Measurements from ENCODE around the gene ECI1. TPM values are rescaled to one million over a fixed set of nuclear protein-coding genes. Genes with fewer than 3 reads are reported as not detected.
A peak's percentile ranks its signal among the peaks of the same experiment; 100 is the strongest.

ECI1 gene
- total and polyA plus RNA-seq, 2 of the 13 experiments (the other 11 are each of a cell fraction or from before 2014, with no cell fraction given): 82.0 to 102 TPM

DNA sequence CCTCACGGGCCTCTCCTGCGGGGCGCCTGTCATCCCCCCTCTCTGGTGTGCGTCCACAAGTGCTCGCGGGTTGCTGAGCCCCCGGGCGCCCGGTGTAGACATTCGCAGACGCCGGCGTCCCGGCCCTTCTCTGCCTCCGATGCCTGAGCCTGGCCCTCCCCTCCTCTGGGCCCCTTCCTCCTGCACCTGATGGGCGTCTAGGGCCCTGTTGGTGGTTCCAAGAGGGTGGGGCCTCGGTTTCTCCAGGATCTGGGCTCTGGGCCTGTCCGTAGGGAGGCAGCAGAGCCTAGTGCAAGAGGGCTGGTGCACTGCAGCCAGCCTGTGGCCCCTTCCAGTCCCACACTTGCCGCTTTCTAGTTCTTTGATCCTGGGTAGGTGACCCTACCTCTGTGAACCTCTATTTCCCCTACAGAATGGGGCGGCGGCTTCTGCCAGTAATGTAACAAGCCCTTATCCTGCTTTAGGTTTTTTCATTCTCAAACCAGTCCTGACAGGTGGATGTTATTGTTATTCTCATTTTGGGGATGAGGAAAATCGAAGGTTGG lies 27.4 kb downstream of the ECI1 start (continued):
- TF ChIP-seq, protein P1, sequence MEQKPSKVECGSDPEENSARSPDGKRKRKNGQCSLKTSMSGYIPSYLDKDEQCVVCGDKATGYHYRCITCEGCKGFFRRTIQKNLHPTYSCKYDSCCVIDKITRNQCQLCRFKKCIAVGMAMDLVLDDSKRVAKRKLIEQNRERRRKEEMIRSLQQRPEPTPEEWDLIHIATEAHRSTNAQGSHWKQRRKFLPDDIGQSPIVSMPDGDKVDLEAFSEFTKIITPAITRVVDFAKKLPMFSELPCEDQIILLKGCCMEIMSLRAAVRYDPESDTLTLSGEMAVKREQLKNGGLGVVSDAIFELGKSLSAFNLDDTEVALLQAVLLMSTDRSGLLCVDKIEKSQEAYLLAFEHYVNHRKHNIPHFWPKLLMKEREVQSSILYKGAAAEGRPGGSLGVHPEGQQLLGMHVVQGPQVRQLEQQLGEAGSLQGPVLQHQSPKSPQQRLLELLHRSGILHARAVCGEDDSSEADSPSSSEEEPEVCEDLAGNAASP (CRISPR knock-in tag; IDR thresholded peaks at IDR 0.05; ENCODE audit: borderline replicate concordance): 0 out of 2 replicates have a peak, but pooled peaks have one; percentile 15
- TF ChIP-seq POLR2G (IDR thresholded peaks at IDR 0.05; ENCODE audit: low read depth, low read length): no peak
- peak; percentile 39 for TF ChIP-seq RBM39 (IDR thresholded peaks at IDR 0.05; ENCODE audit: low read depth, low read length, poor library complexity, severe bottlenecking)
- no peak for TF ChIP-seq BHLHE40 (IDR thresholded peaks at IDR 0.05; ENCODE audit: low read length)
- no peak for TF ChIP-seq PPARG (CRISPR knock-in tag; conservative IDR thresholded peaks at IDR 0.05)
- peak; percentile 55 for TF ChIP-seq STAG1 (CRISPR knock-in tag; IDR thresholded peaks at IDR 0.05)
- no peak for TF ChIP-seq MTF2 (CRISPR knock-in tag; IDR thresholded peaks at IDR 0.05; ENCODE audit: borderline replicate concordance)
- peak; percentile 12; the same call in 1 of the 2 replicates for TF ChIP-seq ZNF430 (CRISPR knock-in tag; IDR thresholded peaks at IDR 0.05)
- TF ChIP-seq RFXAP (CRISPR knock-in tag; IDR thresholded peaks at IDR 0.05; ENCODE audit: borderline replicate concordance): 0 out of 2 replicates have a peak, but pooled peaks have one; percentile 2
- no peak for TF ChIP-seq POLR2AphosphoS5 (IDR thresholded peaks at IDR 0.05; ENCODE audit: low read depth, low read length)
- TF ChIP-seq, protein P2, sequence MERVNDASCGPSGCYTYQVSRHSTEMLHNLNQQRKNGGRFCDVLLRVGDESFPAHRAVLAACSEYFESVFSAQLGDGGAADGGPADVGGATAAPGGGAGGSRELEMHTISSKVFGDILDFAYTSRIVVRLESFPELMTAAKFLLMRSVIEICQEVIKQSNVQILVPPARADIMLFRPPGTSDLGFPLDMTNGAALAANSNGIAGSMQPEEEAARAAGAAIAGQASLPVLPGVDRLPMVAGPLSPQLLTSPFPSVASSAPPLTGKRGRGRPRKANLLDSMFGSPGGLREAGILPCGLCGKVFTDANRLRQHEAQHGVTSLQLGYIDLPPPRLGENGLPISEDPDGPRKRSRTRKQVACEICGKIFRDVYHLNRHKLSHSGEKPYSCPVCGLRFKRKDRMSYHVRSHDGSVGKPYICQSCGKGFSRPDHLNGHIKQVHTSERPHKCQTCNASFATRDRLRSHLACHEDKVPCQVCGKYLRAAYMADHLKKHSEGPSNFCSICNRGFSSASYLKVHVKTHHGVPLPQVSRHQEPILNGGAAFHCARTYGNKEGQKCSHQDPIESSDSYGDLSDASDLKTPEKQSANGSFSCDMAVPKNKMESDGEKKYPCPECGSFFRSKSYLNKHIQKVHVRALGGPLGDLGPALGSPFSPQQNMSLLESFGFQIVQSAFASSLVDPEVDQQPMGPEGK (CRISPR knock-in tag; IDR thresholded peaks at IDR 0.05): peak; percentile 59
- TF ChIP-seq FOSL1 (CRISPR knock-in tag; IDR thresholded peaks at IDR 0.05; ENCODE audit: borderline replicate concordance): no peak
- TF ChIP-seq ZNF30 (CRISPR knock-in tag; IDR thresholded peaks at IDR 0.05): no peak
- TF ChIP-seq XBP1 (CRISPR knock-in tag; IDR thresholded peaks at IDR 0.05): no peak
- no peak for TF ChIP-seq MEIS2 (CRISPR knock-in tag; IDR thresholded peaks at IDR 0.05)
- no peak for TF ChIP-seq NFKBIZ (CRISPR knock-in tag; IDR thresholded peaks at IDR 0.05)
- TF ChIP-seq PTBP1 (IDR thresholded peaks at IDR 0.05; ENCODE audit: low read depth, low read length, poor library complexity, severe bottlenecking): no peak
- 0 out of 2 replicates have a peak, but pooled peaks have one; percentile 18 for TF ChIP-seq NFATC3 (CRISPR knock-in tag; IDR thresholded peaks at IDR 0.05)
- peak; percentile 10 for TF ChIP-seq ASH2L (IDR thresholded peaks at IDR 0.05; ENCODE audit: insufficient read length, low read depth, low read length)
- TF ChIP-seq ZNF777 (CRISPR knock-in tag; IDR thresholded peaks at IDR 0.05): peak; percentile 68; the same call in 1 of the 2 replicates
- TF ChIP-seq CEBPB (IDR thresholded peaks at IDR 0.05; ENCODE audit: borderline replicate concordance, low read depth, low read length): no peak
- 0 out of 2 replicates have a peak, but pooled peaks have one; percentile 15 for TF ChIP-seq ZNF564 (CRISPR knock-in tag; IDR thresholded peaks at IDR 0.05)
- TF ChIP-seq, protein P3, sequence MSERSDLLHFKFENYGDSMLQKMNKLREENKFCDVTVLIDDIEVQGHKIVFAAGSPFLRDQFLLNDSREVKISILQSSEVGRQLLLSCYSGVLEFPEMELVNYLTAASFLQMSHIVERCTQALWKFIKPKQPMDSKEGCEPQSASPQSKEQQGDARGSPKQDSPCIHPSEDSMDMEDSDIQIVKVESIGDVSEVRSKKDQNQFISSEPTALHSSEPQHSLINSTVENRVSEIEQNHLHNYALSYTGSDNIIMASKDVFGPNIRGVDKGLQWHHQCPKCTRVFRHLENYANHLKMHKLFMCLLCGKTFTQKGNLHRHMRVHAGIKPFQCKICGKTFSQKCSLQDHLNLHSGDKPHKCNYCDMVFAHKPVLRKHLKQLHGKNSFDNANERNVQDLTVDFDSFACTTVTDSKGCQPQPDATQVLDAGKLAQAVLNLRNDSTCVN (CRISPR knock-in tag; IDR thresholded peaks at IDR 0.05; ENCODE audit: borderline replicate concordance): no peak
- no peak for TF ChIP-seq LRRFIP1 (CRISPR knock-in tag; conservative IDR thresholded peaks at IDR 0.05)

All from HepG2 (cell line).